HG03520 (cell line): Measurements from ENCODE around the gene NSUN2.

ENCODE experiments used
- ATAC-seq: cut with Tn5 transposase; IDR thresholded peaks from one replicate; pipeline ENCODE4 v1.9.1; 2021; ENCODE audit warnings: mild to moderate bottlenecking, moderate library complexity; ENCODE audit not compliant: unreplicated experiment

Gene NSUN2

DNA sequence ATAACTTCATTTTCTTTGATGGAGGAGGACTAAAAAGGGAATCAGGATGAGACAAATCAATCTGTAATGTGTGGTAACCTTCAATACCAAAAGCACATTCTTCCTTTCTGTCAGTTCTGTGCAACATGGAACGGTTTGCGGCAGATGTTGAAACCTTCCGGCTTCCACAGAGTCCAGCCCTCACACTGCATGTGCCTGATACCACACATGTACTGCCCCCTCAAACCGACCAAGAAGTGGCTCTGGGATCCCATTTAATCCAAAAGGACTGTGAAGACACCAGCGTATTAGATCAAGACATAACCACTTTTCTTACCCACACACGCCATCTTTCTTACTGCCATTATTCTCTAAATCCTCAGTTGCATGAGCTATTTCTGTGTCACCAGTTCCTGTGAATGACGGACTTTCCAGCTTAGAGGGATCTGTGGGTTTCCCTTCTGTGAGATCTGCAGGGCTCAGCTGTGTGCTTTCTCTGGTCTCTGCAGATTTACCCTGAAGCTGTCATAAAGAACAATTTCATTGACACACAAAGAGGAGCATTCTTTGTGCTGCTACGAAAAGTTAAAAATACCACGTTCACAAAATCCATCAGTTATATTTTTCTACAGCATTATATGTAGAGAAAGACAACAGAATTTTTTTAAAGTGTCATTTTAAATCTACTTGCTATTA is 25.8 kb downstream of the NSUN2 start:
- ATAC-seq, result no peak

- ATAC-seq, result no peak
These were observed 27.9 kb downstream of the NSUN2 start for GRCh38 chr5:6604946-6605345.

- ATAC-seq, result no peak
These were observed 28.5 kb downstream of the NSUN2 start for GRCh38 chr5:6604341-6604740.

- no peak for ATAC-seq
These were observed 29.2 kb downstream of the NSUN2 start for GRCh38 chr5:6603643-6604042.

GRCh38 chr5:6602441-6602840 is 30.4 kb downstream of the NSUN2 start:
- ATAC-seq, result no peak

- ATAC-seq, result no peak
These were observed 31.0 kb downstream of the NSUN2 start for GRCh38 chr5:6601816-6602215.

GRCh38 chr5:6601271-6601670 is 31.6 kb downstream of the NSUN2 start:
- ATAC-seq, result no peak

- ATAC-seq, result no peak
These were observed 33.1 kb downstream of the NSUN2 start for GRCh38 chr5:6599739-6600138.

DNA sequence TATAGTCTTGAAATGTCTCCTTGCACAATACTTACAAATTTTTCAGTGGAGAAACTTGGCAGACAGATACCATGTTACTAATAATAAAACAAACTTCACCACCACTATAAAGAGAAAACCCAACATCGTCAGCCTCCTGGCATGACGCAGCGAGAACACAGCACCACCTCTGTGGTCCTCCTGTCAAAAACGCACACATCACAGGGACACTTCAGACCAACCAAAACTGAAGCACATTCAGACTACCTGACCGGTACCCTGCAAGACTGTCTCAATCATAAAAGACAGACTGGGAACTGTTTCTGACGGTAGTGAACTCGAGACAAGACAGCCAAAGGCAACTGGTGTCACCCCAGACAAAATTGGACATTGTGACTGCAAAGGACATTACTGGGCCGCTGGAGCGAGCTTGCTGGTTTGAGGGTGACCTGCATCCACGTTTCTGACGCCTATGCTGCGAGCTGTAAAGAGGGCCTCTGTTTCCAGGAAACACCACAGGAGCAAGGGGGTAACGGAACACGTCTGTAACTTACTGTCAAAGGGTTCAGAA is 34.4 kb downstream of the NSUN2 start:
- no peak for ATAC-seq

DNA sequence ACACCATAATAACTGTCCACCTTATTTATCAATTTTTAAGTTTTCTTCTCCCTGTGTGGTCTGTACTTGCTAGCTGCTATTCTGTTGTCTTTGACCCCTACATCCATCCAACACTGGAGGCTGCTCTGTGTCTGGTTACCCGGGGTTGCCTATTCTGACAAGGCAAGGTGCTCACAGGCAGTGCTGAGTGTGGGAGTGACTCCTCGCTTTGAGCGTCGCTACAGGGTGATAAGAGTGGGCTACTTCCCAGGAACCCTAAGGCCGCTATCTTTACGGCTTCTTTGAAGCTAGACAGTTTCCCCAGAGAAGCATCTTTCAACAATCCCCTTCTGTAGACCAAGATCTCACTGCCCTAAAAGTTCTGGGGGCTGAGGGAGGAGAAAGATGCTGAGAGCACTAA is 35.3 kb downstream of the NSUN2 start:
- no peak for ATAC-seq

DNA sequence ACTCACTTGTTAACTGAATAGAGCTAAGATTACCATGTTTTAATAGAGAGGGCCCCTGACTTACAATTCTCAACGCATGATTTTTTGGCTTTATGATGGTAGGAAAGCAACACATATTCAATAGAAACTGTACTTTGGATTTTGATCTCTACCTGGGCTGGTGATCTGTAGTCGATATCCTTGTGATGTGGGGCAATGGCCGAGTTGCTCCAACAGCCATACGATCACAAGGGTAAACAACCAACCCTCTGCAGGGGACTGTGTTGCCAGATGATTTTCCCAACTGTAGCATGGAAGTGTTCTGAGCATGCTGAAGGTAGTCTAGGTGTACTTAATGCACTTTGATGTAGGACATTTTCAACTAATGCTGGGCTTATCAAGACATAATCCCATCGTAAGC is 36.5 kb downstream of the NSUN2 start:
- no peak for ATAC-seq

DNA sequence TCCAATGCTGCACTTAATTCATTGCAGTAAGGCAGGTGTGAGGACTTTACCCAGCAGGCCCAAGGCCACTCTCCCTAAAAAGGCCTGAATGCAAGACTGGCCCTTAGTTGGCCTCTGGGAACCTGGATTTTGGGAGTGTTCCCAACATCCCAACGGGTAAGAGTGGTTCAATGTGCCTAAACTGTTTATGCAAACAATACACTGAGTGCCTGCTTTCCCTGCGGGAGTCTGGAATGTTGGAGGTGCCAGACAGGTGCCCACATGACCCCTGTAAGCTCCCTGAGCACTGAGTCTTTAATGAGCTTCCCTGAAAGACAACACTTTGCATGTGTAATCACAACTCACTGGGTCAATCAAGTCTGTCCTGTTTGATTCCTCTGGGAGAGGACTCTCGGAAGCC is 37.4 kb downstream of the NSUN2 start:
- no peak for ATAC-seq

DNA sequence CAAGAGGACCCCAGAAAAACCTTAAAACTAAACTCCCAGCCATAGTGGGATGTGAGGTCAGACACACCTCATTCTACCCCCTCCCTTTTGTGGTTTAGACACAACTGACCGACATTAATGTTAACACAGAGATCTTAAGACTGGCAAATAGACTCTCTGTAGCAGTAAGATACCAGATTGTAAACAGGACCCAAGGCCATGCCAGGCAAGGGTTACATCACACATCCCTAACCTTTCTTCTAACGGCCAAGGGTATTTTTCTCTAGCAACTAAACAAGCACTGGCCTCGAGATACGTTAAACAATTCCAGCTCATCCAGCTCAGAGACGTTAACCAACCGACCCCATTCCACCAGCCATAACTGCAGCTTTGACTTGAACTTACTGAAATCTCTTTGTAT is 38.8 kb downstream of the NSUN2 start:
- ATAC-seq, result no peak

- no peak for ATAC-seq
These were observed 39.5 kb downstream of the NSUN2 start for GRCh38 chr5:6593148-6594016.

- ATAC-seq, result no peak
These were observed 40.2 kb downstream of the NSUN2 start for GRCh38 chr5:6592601-6593000.

- ATAC-seq, result no peak
These were observed 41.1 kb downstream of the NSUN2 start for GRCh38 chr5:6591671-6592288.

- ATAC-seq, result no peak
These were observed 42.3 kb downstream of the NSUN2 start for GRCh38 chr5:6590581-6590980.

GRCh38 chr5:6587171-6587570 is 45.7 kb downstream of the NSUN2 start:
- no peak for ATAC-seq

DNA sequence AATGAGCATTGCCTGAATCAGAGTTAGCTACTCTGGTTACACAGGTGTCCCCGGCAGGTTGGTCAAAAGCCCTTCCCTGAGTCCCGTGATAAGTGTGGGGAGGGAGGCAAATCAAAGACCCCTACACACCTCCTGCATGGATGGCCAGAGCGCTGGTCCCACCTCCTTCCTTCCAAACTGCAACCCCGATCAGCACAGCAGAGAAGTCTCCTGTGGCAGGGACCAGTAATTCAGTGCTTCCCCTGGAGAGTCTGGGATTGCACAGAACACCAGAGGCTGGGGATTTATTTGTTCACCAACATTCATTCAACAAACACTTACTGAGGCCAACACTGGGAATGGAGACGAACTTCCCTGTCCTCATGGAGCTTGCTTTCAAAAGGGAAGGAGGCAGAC is 46.2 kb downstream of the NSUN2 start:
- ATAC-seq, result no peak

DNA sequence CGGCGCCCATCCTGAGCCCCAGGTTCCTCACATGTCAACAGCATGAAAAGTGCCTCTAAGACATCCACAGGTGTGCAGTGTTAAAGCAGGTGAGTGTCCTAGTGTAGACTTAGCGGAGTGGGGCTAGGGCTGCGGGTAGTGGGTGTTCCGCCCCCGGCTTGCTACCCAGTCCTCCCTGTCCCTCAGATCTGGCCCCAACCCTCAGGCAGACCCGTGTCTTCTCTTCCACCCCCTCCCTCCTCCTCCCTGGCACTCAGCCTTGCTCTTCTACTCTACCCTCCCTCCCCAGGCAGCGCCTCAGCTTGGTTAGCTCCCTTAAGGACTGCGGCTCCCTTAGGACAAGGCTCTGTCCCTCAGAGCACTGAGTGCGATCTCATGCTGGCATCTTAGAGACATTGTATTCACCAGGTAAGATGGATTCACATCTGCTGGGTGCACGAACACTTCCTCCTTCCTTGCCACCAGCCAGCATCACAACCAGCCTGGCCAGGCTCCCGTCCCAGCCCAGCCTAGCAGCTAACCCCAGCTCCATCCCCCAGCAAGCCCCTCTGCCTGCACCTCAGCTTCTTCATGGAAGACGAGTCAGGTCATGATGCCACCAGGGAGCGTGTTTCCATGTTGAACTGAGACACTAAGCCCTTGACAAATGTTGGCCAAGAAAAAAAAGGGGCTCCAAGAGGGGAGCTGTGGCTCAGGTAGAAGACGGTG is 46.8 kb downstream of the NSUN2 start:
- no peak for ATAC-seq

DNA sequence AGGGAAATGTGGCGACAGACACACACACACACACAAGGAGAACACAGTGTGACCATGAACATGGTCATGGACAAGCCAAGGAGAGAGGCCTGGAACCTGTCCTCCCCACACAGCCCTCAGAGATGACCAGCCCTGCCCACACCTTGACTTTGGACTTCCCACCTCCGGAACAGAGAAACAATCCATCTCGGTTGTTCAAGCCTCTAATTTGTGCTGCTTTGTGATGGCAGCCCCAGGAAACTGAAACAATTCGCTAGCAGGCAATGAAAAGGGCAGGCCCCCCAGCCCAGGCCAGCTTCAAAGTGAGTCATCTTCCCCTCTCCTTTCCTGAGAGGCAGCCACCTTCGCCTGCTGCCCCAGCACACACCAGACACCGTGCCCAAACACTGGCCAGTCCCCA is 47.7 kb downstream of the NSUN2 start:
- no peak for ATAC-seq
